CD4-positive, alpha-beta memory T cell (primary cell): ENCODE data around the gene MLXIPL. TPM values are rescaled to one million over a fixed set of nuclear protein-coding genes. Genes with fewer than 3 reads are reported as not detected.
"Not testable (repeated sequence)": the region's sequence is repeated elsewhere in the genome, so short reads cannot be mapped to it uniquely, and the experiment has no call there.

ENCODE experiments used
- CTCF ChIA-PET: fragments of 350-600 bp; sonication (Branson Sonifier 250); formaldehyde crosslinking; loops from one replicate; lab custom pipeline; 2021; ENCODE audit warnings: inconsistent platforms; ENCODE audit not compliant: partially characterized antibody; lab: Charles Lee
- POLR2A ChIA-PET: fragments of 350-600 bp; sonication (Branson Sonifier 250); formaldehyde crosslinking; loops from one replicate; lab custom pipeline; 2021; ENCODE audit not compliant: partially characterized antibody; lab: Charles Lee
- DNase-seq, 5 donors: peaks; one replicate each; pipeline versions ENCODE4 v3.0.0 to v3.0.0-alpha.2; 2020 to 2022; ENCODE audit warnings: mixed read lengths in 1 of 5
- H3K27ac ChIP-seq: one replicate; pipeline ENCODE4 v1.7.0; 2013; ENCODE audit warnings: low read depth, low read length
- H3K27me3 ChIP-seq: 2 replicates; pipeline ENCODE4 v1.7.0; 2013; ENCODE audit warnings: mild to moderate bottlenecking, low read length, moderate library complexity; ENCODE audit not compliant: insufficient read depth
- H3K36me3 ChIP-seq: 2 replicates; pipeline ENCODE4 v1.7.0; 2013; ENCODE audit warnings: mild to moderate bottlenecking, low read length, moderate library complexity; ENCODE audit not compliant: insufficient read depth
- H3K4me1 ChIP-seq: 2 replicates; pipeline ENCODE4 v1.7.0; 2013; ENCODE audit warnings: mild to moderate bottlenecking, low read length, moderate library complexity; ENCODE audit not compliant: insufficient read depth
- H3K4me3 ChIP-seq, 2 donors: one replicate each; pipeline ENCODE4 v1.7.0; 2013; ENCODE audit warnings: low read length in 2 of 2, mild to moderate bottlenecking in 1 of 2
- H3K9me3 ChIP-seq, 2 donors: one replicate each; pipeline ENCODE4 v1.7.0; 2013; ENCODE audit warnings: low read length in 2 of 2, control low read depth in 1 of 2; ENCODE audit not compliant: control insufficient read depth in 1 of 2
- H3K27ac Mint-ChIP-seq, 7 donors: one replicate each; pipeline ENCODE4 v1.8.0; 2020 to 2021; ENCODE audit warnings: mixed read lengths in 7 of 7, mild to moderate bottlenecking in 6 of 7, inconsistent platforms in 3 of 7, moderate library complexity in 3 of 7
- H3K27me3 Mint-ChIP-seq, 2 donors: one replicate each; pipeline ENCODE4 v1.8.0; 2020 to 2021; ENCODE audit warnings: mixed read lengths in 2 of 2
- H3K36me3 Mint-ChIP-seq, 2 donors: one replicate each; pipeline ENCODE4 v1.8.0; 2020 to 2021; ENCODE audit warnings: mixed read lengths in 2 of 2, inconsistent platforms in 1 of 2, mild to moderate bottlenecking in 1 of 2
- H3K4me1 Mint-ChIP-seq, 4 donors: one replicate each; pipeline ENCODE4 v1.8.0; 2020 to 2021; ENCODE audit warnings: mixed read lengths in 4 of 4, mild to moderate bottlenecking in 1 of 4
- H3K4me3 Mint-ChIP-seq, 8 donors: one replicate each; pipeline ENCODE4 v1.8.0; 2020 to 2021; ENCODE audit warnings: mixed read lengths in 8 of 8, mild to moderate bottlenecking in 7 of 8, moderate library complexity in 6 of 8, inconsistent platforms in 3 of 8
- H3K9me3 Mint-ChIP-seq, 8 donors: one replicate each; pipeline ENCODE4 v1.8.0; 2020 to 2021; ENCODE audit warnings: mixed read lengths in 8 of 8, mild to moderate bottlenecking in 5 of 8, inconsistent platforms in 3 of 8, moderate library complexity in 1 of 8
- intact Hi-C: fragments of 100-400 bp; cut with micrococcal nuclease; formaldehyde crosslinking; loops from one replicate; pipeline ENCODE4 v1.15.1; 2023
- polyA plus RNA-seq, 2 donors: library from polyadenylated mRNA; unstranded; fragments of 300-500 nt; fragmentation: Illumina TruSeq; gene quantifications; one replicate each; pipeline ENCODE4 v1.2.3, GENCODE V29; 2021
- total RNA-seq, 2 experiments: library from RNA; stranded (reverse); gene quantifications; one replicate each; pipeline ENCODE4 v1.2.3, GENCODE V29; 2021

The MLXIPL gene
- total and polyA plus RNA-seq, 4 experiments from 2014 or later, result not detected

DNA sequence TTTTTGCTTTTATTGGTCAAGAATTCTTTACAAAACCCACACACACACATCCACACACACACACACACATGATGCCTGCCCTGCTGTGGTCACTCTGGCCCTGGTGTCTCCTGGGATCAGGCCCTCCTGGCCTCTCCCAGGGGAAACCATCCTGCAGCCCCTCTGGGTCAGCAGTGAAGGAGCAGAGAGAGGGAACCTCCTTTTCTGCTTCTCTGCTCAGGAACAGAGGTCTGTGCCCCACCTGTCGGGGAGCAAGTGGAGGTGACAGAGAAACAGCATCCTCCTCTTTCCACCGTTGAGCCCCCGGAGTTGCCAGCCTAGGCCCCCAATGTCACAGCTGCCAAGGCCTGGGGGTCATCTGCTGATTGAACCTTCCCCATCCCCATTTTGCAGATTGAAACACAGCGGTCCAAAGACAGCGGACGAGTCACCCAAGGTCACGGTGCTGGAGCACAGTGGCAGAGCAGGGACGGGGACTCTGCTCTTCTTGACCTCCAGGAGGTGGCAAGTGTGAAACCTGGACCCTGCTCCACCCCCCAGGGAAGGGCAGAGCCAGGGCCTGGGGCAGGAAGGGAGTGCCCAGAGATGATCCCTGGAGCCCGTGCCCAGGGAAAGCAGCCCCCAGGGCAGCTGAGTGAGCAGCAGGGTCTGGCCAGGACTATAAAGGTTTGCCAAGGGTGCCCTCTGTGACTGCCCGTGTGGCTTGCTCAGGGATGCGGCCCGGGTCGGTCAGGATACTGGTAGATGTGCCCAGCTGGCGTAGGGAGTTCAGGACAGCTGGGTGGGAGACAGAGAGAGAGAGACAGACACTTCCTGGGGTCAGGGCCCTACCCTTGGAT, 30.9 kb downstream of the MLXIPL start:
- no peak for DNase-seq
- no peaks in the 10 kb centered on the region for H3K27me3 ChIP-seq
- Mint-ChIP-seq H3K27me3 (peaks cover 6 to 10% of the 10 kb centered on the region in 2 donors), H3K9me3 (no peaks in the 10 kb centered on the region), H3K4me3 (no peak overlapping the region), H3K27ac (no peak overlapping the region), H3K4me1 (no peaks in the 10 kb centered on the region), H3K36me3 (peaks cover 0 to 3% of the 10 kb centered on the region in 2 donors)
- H3K36me3 ChIP-seq, result no peaks in the 10 kb centered on the region
- intact Hi-C loops, result no loop called here
- no peak overlapping the region for H3K4me3 ChIP-seq
- ChIA-PET CTCF (no interaction called here), POLR2A (interaction anchor here (1.0 kb wide), 1 partner anchor 145 kb away, joined by 3 read pairs; the partner anchor contains the start of gene ABHD11)
- no peaks in the 10 kb centered on the region for H3K9me3 ChIP-seq
- H3K4me1 ChIP-seq, result no peaks in the 10 kb centered on the region
- H3K27ac ChIP-seq, result no peak overlapping the region

DNA sequence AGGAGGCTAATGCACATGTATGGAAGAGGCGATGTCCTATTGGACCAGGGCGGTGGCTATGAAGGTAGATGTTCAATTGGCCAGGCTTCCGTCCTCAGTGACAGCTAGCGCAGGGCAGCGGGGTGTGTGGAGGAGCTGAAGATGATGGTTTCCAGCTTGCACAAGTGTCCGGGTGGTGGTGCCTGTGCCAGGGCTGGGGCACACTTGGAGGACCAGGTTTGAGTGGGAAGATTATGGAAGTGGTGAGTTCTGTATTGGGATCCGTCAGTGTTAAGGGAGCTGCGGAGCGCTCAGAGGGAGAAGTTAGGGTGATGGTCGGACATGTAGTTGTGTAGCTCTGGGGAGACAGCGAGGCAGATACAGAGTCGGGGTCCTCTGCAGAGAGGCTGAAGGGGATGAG, 37.4 kb downstream of the MLXIPL start:
- Histone ChIP-seq H3K36me3 (no peaks in the 10 kb centered on the region), H3K4me3 (no peak overlapping the region), H3K27me3 (no peaks in the 10 kb centered on the region), H3K27ac (no peak overlapping the region), H3K4me1 (no peaks in the 10 kb centered on the region), H3K9me3 (no peaks in the 10 kb centered on the region)
- no peaks in the 10 kb centered on the region for H3K9me3 Mint-ChIP-seq
- H3K27ac Mint-ChIP-seq, result peak overlapping the region in 2 of 7 donors; percentile 15 to 54
- peaks cover 7 to 12% (median 10%) of the 10 kb centered on the region in 4 donors for H3K4me1 Mint-ChIP-seq
- no peak for DNase-seq
- no peak overlapping the region for H3K4me3 Mint-ChIP-seq
- no peaks in the 10 kb centered on the region for H3K36me3 Mint-ChIP-seq
- H3K27me3 Mint-ChIP-seq, result no peaks in the 10 kb centered on the region
- ChIA-PET CTCF (interaction anchor here (1.7 to 3.4 kb wide), 2 partner anchors 20 to 147 kb away, joined by 6 to 14 read pairs; no protein-coding TSS in a partner anchor), POLR2A (interaction anchor here (1.1 kb wide), 2 partner anchors 66 to 152 kb away, joined by 4 read pairs; partner anchors contain the start of gene ABHD11)
- intact Hi-C loops, result no loop called here

DNA sequence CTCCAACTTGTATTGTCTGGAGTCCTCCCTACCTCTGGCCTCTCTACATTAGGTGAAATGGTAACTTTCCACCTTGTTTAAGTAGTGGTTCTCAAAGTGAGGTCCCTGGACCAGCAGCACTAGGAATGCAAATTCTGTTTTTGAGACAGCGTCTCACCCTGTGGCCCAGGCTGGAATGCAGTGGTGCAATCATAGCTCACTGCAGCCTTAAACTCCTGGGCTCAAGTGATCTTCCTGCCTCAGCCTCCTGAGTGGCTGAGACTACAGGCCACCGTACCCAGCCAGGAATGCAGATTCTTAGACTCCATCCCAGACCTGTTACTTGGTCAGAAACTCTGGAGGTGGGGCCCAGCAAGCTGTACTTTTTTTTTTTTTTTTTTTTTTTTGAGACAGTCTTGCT, 39.1 kb downstream of the MLXIPL start:
- no peaks in the 10 kb centered on the region for H3K27me3 ChIP-seq
- no peaks in the 10 kb centered on the region for H3K4me1 ChIP-seq
- H3K9me3 ChIP-seq, result no peaks in the 10 kb centered on the region
- no peak for DNase-seq
- POLR2A ChIA-PET, result no interaction called here
- Mint-ChIP-seq H3K4me1 (peaks cover 7 to 12% (median 10%) of the 10 kb centered on the region in 4 donors), H3K27me3 (no peaks in the 10 kb centered on the region), H3K27ac (no peak overlapping the region), H3K9me3 (no peaks in the 10 kb centered on the region), H3K4me3 (no peak overlapping the region), H3K36me3 (no peaks in the 10 kb centered on the region)
- no peak overlapping the region for H3K27ac ChIP-seq
- H3K4me3 ChIP-seq, result no peak overlapping the region
- intact Hi-C loops, result no loop called here
- no peaks in the 10 kb centered on the region for H3K36me3 ChIP-seq
- CTCF ChIA-PET, result interaction anchor here (3.4 kb wide), 1 partner anchor 21 kb away, joined by 14 read pairs; no protein-coding TSS in a partner anchor

DNA sequence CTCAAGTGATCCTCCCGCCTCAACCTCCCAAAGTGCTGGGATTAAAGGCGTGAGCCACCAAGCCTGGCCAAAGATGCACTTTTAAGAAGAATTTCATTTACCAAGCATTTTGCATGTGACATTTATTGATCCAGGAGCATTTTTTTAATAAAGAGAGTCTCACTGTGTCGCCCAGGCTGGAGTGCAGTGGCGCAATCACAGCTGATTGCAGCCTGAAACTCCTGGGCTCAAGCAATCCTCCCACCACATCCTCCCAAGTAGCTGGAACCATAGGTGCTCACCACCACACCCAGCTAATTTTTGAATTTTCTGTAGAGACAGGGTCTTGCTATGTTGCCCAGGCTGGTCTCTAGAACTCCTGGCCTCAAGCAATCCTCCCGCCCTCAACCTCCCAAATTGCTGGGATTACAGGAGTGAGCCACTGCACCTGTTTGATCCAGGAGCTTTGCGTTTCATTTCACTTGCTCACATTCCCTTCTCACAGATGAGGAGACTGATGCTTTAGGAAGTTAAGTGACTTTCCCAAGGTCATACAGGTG, 41.6 kb downstream of the MLXIPL start:
- H3K9me3 ChIP-seq, result no peaks in the 10 kb centered on the region
- no peak overlapping the region for H3K27ac ChIP-seq
- Mint-ChIP-seq H3K27me3 (no peaks in the 10 kb centered on the region), H3K36me3 (peaks cover 0 to 3% of the 10 kb centered on the region in 2 donors), H3K27ac (no peak overlapping the region), H3K4me3 (no peak overlapping the region), H3K9me3 (no peaks in the 10 kb centered on the region), H3K4me1 (peaks cover 12 to 25% (median 19%) of the 10 kb centered on the region in 4 donors)
- H3K36me3 ChIP-seq, result no peaks in the 10 kb centered on the region
- no peak for DNase-seq
- intact Hi-C loops, result no loop called here
- peaks cover 10% of the 10 kb centered on the region for H3K4me1 ChIP-seq
- ChIA-PET CTCF (interaction anchor here (1.0 kb wide), 1 partner anchor 24 kb away, joined by 3 read pairs; no protein-coding TSS in a partner anchor), POLR2A (no interaction called here)
- H3K4me3 ChIP-seq, result no peak overlapping the region
- no peaks in the 10 kb centered on the region for H3K27me3 ChIP-seq

DNA sequence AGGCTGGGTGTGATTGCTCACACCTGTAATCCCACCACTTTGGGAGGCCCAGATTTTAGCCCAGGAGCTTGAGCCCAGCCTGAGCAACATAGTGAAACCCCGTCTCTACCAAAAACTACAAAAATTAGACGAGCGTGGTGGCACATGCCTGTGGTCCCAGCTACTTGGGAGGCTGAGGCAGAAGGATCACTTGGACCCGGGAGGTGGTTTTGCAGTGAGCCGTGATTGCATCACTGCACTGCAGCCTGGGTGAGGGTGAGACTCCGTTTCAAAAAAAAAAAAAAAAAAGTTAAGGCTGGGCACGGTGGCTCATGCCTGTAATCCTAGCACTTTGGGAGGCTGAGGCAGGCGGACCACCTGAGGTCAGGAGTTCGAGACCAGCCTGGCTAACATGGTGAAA, 43.3 kb downstream of the MLXIPL start:
- H3K4me3 ChIP-seq, H3K27ac Mint-ChIP-seq, H3K36me3 ChIP-seq, H3K9me3 Mint-ChIP-seq, H3K9me3 ChIP-seq, POLR2A ChIA-PET, H3K4me3 Mint-ChIP-seq, H3K36me3 Mint-ChIP-seq, H3K27ac ChIP-seq, H3K27me3 ChIP-seq, DNase-seq, H3K27me3 Mint-ChIP-seq, intact Hi-C loops: not testable (repeated sequence)
- peaks cover 25% of the 10 kb centered on the region for H3K4me1 ChIP-seq
- CTCF ChIA-PET, result interaction anchor here (0.7 kb wide), 1 partner anchor 49 kb away, joined by 3 read pairs; no protein-coding TSS in a partner anchor
- peaks cover 11 to 32% (median 22%) of the 10 kb centered on the region in 4 donors for H3K4me1 Mint-ChIP-seq

DNA sequence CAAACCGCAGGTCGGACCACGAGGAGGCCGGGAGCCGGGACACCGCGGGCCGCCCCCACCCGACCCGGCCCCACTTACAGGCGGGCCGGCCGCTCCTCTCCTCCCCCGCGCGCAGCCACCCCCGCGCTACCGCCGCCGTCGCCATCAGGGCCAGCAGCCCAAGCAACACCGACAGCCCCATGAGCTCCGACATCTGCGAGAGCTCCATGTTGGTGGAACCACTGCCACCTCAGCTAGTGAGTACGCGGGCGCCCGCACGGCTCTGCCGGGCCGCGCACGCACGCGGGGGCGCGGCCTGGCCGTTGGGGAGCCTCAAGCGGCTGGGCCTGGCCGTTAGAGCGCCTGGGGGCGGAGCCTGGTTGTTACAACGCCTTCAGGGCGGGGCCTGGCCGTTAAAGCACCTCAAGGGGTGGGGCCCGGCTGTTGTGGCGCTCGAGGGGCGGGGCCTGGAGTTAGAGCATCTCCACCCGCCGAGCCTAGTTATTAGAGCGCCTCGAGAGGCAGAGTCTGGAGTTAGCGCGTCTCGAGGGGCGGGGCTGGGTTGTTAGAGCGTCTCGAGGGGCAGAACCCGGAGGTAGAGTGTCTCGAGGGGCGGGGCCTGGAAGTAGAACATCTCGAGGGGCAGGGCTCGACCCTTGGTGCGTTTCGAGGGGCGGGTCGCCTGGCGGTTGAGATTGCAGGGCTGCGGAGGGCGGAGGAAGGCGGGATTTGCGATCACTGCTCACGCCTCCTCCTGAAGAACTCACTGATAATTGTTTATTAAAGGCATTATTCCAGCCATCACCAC, 45.8 kb downstream of the MLXIPL start, which contains the start of gene TBL2:
Gene TBL2, minus strand, starts transcription at position 238 of the 787 bp plus-strand sequence. Its CDS starts 30 bp downstream, at position 208.
- peaks cover 7 to 20% of the 10 kb centered on the region in 2 donors for H3K36me3 Mint-ChIP-seq

More for the DNA sequence above, 45.8 kb downstream of the MLXIPL start, which contains the start of gene TBL2:
- Histone ChIP-seq H3K27me3 (no peaks in the 10 kb centered on the region), H3K36me3 (peaks cover 12% of the 10 kb centered on the region), H3K27ac (peak within 1 kb of the TSS; percentile 82), H3K4me1 (peaks cover 29% of the 10 kb centered on the region), H3K4me3 (peak within 1 kb of the TSS; percentile 60 to 78), H3K9me3 (no peaks in the 10 kb centered on the region)
- ChIA-PET POLR2A (interaction anchor here (0.8 to 3.8 kb wide), 13 partner anchors 10 to 596 kb away, joined by 3 to 52 read pairs (median 5); partner anchors contain the start of genes ABHD11, BAZ1B, BCL7B and VPS37D), CTCF (interaction anchor here (0.9 to 2.8 kb wide), 2 partner anchors 12 to 59 kb away, joined by 3 to 12 read pairs; no protein-coding TSS in a partner anchor)
- Mint-ChIP-seq H3K4me3 (peak within 1 kb of the TSS; percentile 87 to 99 (median 96)), H3K27ac (peak within 1 kb of the TSS; percentile 86 to 99 (median 98)), H3K27me3 (no peaks in the 10 kb centered on the region), H3K4me1 (peaks cover 13 to 37% (median 22%) of the 10 kb centered on the region in 4 donors), H3K9me3 (no peaks in the 10 kb centered on the region)
- peak; percentile 98 to 99 (median 98) for DNase-seq
- intact Hi-C loops, result loop anchor here (1.0 kb wide), 4 partner anchors 21 to 160 kb away; partner anchors contain the start of genes ABHD11, BAZ1B, BCL7B and BUD23
